HEK293 (cell line): Measurements from ENCODE around the gene CKB.
"Not testable (repeated sequence)": the region's sequence is repeated elsewhere in the genome, so short reads cannot be mapped to it uniquely, and the experiment has no call there.

Experiments used
- CTCF ChIP-seq: fragments of 450-650 bp; formaldehyde crosslinking; IDR thresholded peaks from 2 replicates; pipeline ENCODE4 v1.5.1; 2016; ENCODE audit warnings: missing biosample characterization, missing genetic modification characterization
- KLF8 ChIP-seq: fragments of 450-650 bp; formaldehyde crosslinking; IDR thresholded peaks from 2 replicates; pipeline ENCODE4 v1.5.1; 2016; ENCODE audit warnings: missing biosample characterization, missing genetic modification characterization

GRCh38 chr14:103512180-103512579 is 10.4 kb downstream of the CKB start:
- TF ChIP-seq KLF8 (tag by site-specific recombination); CTCF: not testable (repeated sequence)
